Measurements from ENCODE around the gene PLCH1. TPM values are rescaled to one million over a fixed set of nuclear protein-coding genes. Genes with fewer than 3 reads are reported as not detected.

Gene PLCH1
- total RNA-seq, 1 donor from 2014 or later, result 1.1 TPM

DNA sequence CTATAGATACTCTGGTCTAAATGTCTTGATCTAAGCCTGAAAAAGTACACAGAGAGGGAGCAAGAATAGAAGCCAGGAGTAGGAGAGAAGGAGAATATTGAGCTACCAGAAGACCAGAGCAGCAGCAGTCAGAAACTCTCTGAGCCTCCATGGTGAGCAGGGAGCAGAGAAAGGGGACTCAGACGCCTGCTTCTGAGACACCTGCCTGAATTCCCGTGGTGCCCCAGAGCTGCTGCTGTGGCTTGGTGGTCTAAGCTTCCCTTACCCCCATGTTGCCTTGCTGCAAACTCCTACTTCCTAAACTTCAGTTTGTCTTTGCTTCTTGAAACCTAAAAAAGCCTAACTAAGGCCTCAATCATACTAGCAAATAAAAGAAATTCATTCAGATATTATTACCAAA is 356.5 kb downstream of the PLCH1 start:
- DNase-seq, result no peak
- Mint-ChIP-seq H3K9me3 (ENCODE audit: unreplicated experiment) (no peaks in the 10 kb centered on the region), H3K27me3 (ENCODE audit: unreplicated experiment) (no peaks in the 10 kb centered on the region), H3K27ac (ENCODE audit: unreplicated experiment) (no peak overlapping the region), H3K36me3 (ENCODE audit: unreplicated experiment) (no peaks in the 10 kb centered on the region), H3K4me1 (ENCODE audit: low read depth, unreplicated experiment) (peaks cover 22% of the 10 kb centered on the region), H3K4me3 (ENCODE audit: unreplicated experiment) (no peak overlapping the region)
- TF ChIP-seq CTCF (IDR thresholded peaks at IDR 0.05; ENCODE audit: partially characterized antibody, unreplicated experiment), result no peak

DNA sequence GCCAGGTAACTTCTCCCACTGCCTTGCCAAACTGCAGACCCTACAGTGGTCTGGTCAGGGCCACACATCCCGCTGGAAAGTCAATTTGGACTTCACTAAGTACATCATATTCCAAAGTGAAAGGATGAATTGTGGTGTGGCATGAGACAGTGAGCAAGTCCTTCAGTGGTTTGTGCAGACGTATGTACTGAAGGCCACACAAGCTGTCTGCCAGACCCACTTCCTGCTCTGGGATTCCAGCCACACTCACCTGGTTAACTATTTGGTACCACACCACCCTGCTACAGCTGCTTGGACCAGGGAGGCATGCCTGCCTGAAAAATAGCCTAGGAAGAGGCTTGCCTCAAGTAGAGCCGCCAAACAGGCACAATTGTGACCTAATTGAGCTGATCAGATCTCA is 357.3 kb downstream of the PLCH1 start:
- H3K27ac Mint-ChIP-seq (ENCODE audit: unreplicated experiment), result no peak overlapping the region

GRCh38 chr3:155386919-155387318 is 358.0 kb downstream of the PLCH1 start:
- H3K36me3 Mint-ChIP-seq (ENCODE audit: unreplicated experiment), result no peaks in the 10 kb centered on the region
- peak overlapping the region; percentile 40 for H3K4me3 Mint-ChIP-seq (ENCODE audit: unreplicated experiment)
- H3K9me3 Mint-ChIP-seq (ENCODE audit: unreplicated experiment), result no peaks in the 10 kb centered on the region
- no peak for DNase-seq
- H3K27ac Mint-ChIP-seq (ENCODE audit: unreplicated experiment), result peak overlapping the region; percentile 82
- H3K27me3 Mint-ChIP-seq (ENCODE audit: unreplicated experiment), result no peaks in the 10 kb centered on the region
- no peak for TF ChIP-seq CTCF (IDR thresholded peaks at IDR 0.05; ENCODE audit: partially characterized antibody, unreplicated experiment)
- H3K4me1 Mint-ChIP-seq (ENCODE audit: low read depth, unreplicated experiment), result peaks cover 22% of the 10 kb centered on the region

More for the DNA sequence above, 357.3 kb downstream of the PLCH1 start:
- Mint-ChIP-seq H3K4me1 (ENCODE audit: low read depth, unreplicated experiment) (peaks cover 22% of the 10 kb centered on the region), H3K9me3 (ENCODE audit: unreplicated experiment) (no peaks in the 10 kb centered on the region), H3K4me3 (ENCODE audit: unreplicated experiment) (no peak overlapping the region), H3K27me3 (ENCODE audit: unreplicated experiment) (no peaks in the 10 kb centered on the region), H3K36me3 (ENCODE audit: unreplicated experiment) (no peaks in the 10 kb centered on the region)
- no peak for TF ChIP-seq CTCF (IDR thresholded peaks at IDR 0.05; ENCODE audit: partially characterized antibody, unreplicated experiment)
- no peak for DNase-seq

GRCh38 chr3:155385896-155386625 is 358.8 kb downstream of the PLCH1 start:
- no peak for TF ChIP-seq CTCF (IDR thresholded peaks at IDR 0.05; ENCODE audit: partially characterized antibody, unreplicated experiment)
- no peak for DNase-seq
- H3K4me1 Mint-ChIP-seq (ENCODE audit: low read depth, unreplicated experiment), result peaks cover 21% of the 10 kb centered on the region
- no peaks in the 10 kb centered on the region for H3K27me3 Mint-ChIP-seq (ENCODE audit: unreplicated experiment)
- no peak overlapping the region for H3K4me3 Mint-ChIP-seq (ENCODE audit: unreplicated experiment)
- H3K36me3 Mint-ChIP-seq (ENCODE audit: unreplicated experiment), result no peaks in the 10 kb centered on the region
- H3K9me3 Mint-ChIP-seq (ENCODE audit: unreplicated experiment), result no peaks in the 10 kb centered on the region
- peak overlapping the region; percentile 65 for H3K27ac Mint-ChIP-seq (ENCODE audit: unreplicated experiment)

DNA sequence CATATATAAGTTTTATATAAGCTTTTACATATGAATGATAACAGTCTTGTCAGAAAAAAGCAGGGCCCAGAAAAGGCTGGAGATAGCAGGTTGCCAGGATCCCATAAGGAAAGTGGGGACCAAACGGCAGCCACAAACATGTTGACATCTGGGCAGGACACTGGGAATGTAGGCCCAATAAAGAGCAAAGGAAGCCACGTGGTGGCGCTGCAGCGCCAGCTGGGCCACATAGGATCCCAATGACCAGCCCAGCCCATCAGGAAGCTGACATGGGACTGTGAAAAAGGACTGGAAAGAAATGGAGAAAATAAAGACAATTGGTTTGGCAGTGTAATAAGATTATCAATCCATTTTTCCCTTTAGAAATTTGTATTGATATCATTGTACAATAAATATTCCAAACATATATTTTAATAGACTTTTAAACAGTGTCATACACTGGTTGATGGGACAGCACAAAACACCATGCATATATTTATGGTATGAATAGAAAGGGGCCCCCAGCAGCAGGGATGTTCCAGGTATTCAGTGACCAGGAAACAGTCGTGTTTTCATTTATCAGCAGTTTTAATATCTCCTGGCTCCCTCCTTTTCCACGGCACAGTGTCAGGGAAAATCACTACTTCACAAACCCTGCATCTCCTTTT is 362.4 kb downstream of the PLCH1 start:
- DNase-seq, result peak; percentile 88
- Mint-ChIP-seq H3K36me3 (ENCODE audit: unreplicated experiment) (no peaks in the 10 kb centered on the region), H3K27ac (ENCODE audit: unreplicated experiment) (no peak overlapping the region), H3K9me3 (ENCODE audit: unreplicated experiment) (no peaks in the 10 kb centered on the region), H3K4me1 (ENCODE audit: low read depth, unreplicated experiment) (peaks cover 14% of the 10 kb centered on the region), H3K4me3 (ENCODE audit: unreplicated experiment) (no peak overlapping the region), H3K27me3 (ENCODE audit: unreplicated experiment) (peaks cover 2% of the 10 kb centered on the region)
- TF ChIP-seq CTCF (IDR thresholded peaks at IDR 0.05; ENCODE audit: partially characterized antibody, unreplicated experiment), result peak; percentile 68
